Naive thymus-derived CD8-positive, alpha-beta T cell (primary cell): ENCODE results near the gene AEBP2. TPM values are rescaled to one million over a fixed set of nuclear protein-coding genes. Genes with fewer than 3 reads are reported as not detected.
"Not testable (repeated sequence)": the region's sequence is repeated elsewhere in the genome, so short reads cannot be mapped to it uniquely, and the experiment has no call there.

Experiments
- ATAC-seq, 2 donors: fragments of 150-1000 bp; cut with Tn5 transposase in 1 of 2; sonication (Bioruptor Pico), chemical (Tn5 transposase) in 1 of 2; 1 replicate in 1 of 2; 2 replicates in 1 of 2; pipeline ENCODE4 v1.10.0; 2021; ENCODE audit warnings: mild to moderate bottlenecking in 2 of 2, moderate library complexity in 2 of 2
- POLR2A ChIA-PET: fragments of 350-600 bp; sonication (Branson Sonifier 250); formaldehyde crosslinking; loops from one replicate; lab custom pipeline; 2021; ENCODE audit warnings: antibody characterized with exemption; lab: Charles Lee
- DNase-seq, 10 donors: peaks; one replicate each; pipeline versions ENCODE4 v3.0.0 to v3.0.0-alpha.2; 2020 to 2022
- H3K27ac Mint-ChIP-seq, 10 donors: one replicate each; pipeline ENCODE4 v1.8.0; 2020 to 2022; ENCODE audit warnings: mild to moderate bottlenecking in 10 of 10, mixed read lengths in 10 of 10, moderate library complexity in 4 of 10, inconsistent platforms in 1 of 10
- H3K27me3 Mint-ChIP-seq, 5 donors: one replicate each; pipeline ENCODE4 v1.8.0; 2021 to 2022; ENCODE audit warnings: mixed read lengths in 5 of 5
- H3K36me3 Mint-ChIP-seq, 3 donors: one replicate each; pipeline ENCODE4 v1.8.0; 2020 to 2022; ENCODE audit warnings: mixed read lengths in 3 of 3, mild to moderate bottlenecking in 2 of 3, inconsistent platforms in 1 of 3
- H3K4me1 Mint-ChIP-seq, 4 donors: one replicate each; pipeline ENCODE4 v1.8.0; 2021 to 2022; ENCODE audit warnings: mixed read lengths in 4 of 4
- H3K4me3 Mint-ChIP-seq, 10 donors: one replicate each; pipeline ENCODE4 v1.8.0; 2020 to 2022; ENCODE audit warnings: mild to moderate bottlenecking in 10 of 10, mixed read lengths in 10 of 10, moderate library complexity in 6 of 10, inconsistent platforms in 1 of 10
- H3K9me3 Mint-ChIP-seq, 9 donors: one replicate each; pipeline ENCODE4 v1.8.0; 2020 to 2022; ENCODE audit warnings: mixed read lengths in 9 of 9, mild to moderate bottlenecking in 3 of 9, inconsistent platforms in 1 of 9, moderate library complexity in 1 of 9
- polyA plus RNA-seq, 3 donors: library from polyadenylated mRNA; unstranded; fragments of 300-500 nt; fragmentation: Illumina TruSeq; gene quantifications; one replicate each; pipeline ENCODE4 v1.2.3, GENCODE V29; 2021
- total RNA-seq, 8 experiments: library from RNA in 2 of 8; stranded (reverse) in 2 of 8; gene quantifications; one replicate each; pipeline ENCODE4 v1.2.3 and lab custom pipeline; 2021 to 2026

AEBP2 gene
- total and polyA plus RNA-seq, 5 experiments from 2014 or later, result 8.5 to 66.4 (median 15.5) TPM

DNA sequence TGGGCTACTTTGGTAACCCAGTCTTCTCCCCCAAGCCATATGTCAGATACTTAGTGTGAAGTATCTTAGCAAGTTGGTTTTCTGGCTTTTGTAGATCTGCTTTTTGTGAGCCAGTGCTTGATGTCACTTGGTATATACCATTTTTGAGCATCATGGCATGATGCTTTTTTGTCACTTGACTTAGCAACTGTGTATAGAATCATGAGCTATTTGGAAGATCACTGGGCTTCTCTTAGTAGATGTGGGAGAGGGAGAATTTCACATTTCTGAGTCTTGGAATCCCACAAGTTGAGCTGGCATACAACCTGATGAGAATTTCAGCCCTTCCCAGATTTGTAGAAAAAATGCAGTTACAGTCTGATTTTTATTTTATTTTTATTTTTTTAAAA, 24.9 kb downstream of the AEBP2 start:
- peak overlapping the region in 1 of 10 donors; percentile 84 for H3K27ac Mint-ChIP-seq
- no peak for ATAC-seq
- POLR2A ChIA-PET, result no interaction called here
- H3K9me3 Mint-ChIP-seq, result no peaks in the 10 kb centered on the region
- peaks cover 7 to 64% (median 35%) of the 10 kb centered on the region in 3 donors for H3K36me3 Mint-ChIP-seq
- H3K4me1 Mint-ChIP-seq, result peaks cover 13 to 37% (median 32%) of the 10 kb centered on the region in 4 donors
- no peak overlapping the region for H3K4me3 Mint-ChIP-seq
- no peak for DNase-seq
- H3K27me3 Mint-ChIP-seq, result no peaks in the 10 kb centered on the region

DNA sequence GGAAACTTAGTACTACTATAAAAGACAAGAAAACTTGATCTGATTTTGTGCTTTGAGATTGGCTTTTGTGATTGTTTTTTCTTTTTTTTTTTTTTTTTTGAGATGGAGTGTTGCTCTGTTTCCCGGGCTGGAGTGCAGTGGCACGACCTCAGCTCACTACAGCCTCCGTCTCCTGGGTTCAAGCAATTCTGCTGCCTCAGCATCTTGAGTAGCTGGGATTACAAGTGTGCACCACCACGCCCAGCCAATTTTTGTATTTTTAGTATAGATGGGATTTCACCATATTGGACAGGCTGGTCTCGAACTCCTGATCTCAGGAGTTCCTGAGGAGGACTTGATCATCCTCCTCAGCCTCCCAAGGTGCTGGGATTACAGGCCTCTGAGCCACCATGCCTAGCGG, 26.4 kb downstream of the AEBP2 start:
- Mint-ChIP-seq H3K4me1 (peaks cover 15 to 33% (median 25%) of the 10 kb centered on the region in 4 donors), H3K9me3 (no peaks in the 10 kb centered on the region), H3K27me3 (no peaks in the 10 kb centered on the region), H3K27ac (peak overlapping the region in 4 of 10 donors; percentile 35 to 87 (median 67)), H3K4me3 (no peak overlapping the region), H3K36me3 (peaks cover 7 to 79% (median 45%) of the 10 kb centered on the region in 3 donors)
- ATAC-seq, result no peak
- DNase-seq, result no peak
- POLR2A ChIA-PET, result no interaction called here

DNA sequence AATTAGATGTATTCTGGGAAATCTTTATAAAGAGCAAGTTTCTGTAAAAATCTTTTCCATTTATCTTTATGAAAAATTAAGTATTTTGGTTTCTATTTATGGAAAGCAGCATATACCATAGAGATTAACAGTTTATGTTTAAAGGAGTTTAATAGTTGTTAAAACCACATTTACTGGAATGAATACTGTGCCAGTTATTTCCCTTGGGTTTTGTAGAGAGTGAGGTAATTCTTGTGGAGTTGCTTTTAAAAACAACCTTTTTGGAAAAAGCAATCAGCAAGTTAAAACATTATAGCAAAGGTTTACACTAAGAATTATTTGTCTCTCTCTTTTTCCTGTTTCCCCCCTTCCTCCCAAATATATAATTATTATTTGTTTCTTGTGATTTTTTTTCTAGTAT, 34.9 kb downstream of the AEBP2 start:
- Mint-ChIP-seq H3K27me3 (no peaks in the 10 kb centered on the region), H3K27ac (peak overlapping the region in 1 of 10 donors; percentile 45), H3K36me3 (peaks cover 33 to 90% (median 69%) of the 10 kb centered on the region in 3 donors), H3K4me3 (no peak overlapping the region), H3K4me1 (peaks cover 27 to 58% (median 52%) of the 10 kb centered on the region in 4 donors), H3K9me3 (peaks cover 0 to 23% (median 10%) of the 10 kb centered on the region in 9 donors)
- DNase-seq (no peak), ATAC-seq (no peak)
- POLR2A ChIA-PET, result no interaction called here

DNA sequence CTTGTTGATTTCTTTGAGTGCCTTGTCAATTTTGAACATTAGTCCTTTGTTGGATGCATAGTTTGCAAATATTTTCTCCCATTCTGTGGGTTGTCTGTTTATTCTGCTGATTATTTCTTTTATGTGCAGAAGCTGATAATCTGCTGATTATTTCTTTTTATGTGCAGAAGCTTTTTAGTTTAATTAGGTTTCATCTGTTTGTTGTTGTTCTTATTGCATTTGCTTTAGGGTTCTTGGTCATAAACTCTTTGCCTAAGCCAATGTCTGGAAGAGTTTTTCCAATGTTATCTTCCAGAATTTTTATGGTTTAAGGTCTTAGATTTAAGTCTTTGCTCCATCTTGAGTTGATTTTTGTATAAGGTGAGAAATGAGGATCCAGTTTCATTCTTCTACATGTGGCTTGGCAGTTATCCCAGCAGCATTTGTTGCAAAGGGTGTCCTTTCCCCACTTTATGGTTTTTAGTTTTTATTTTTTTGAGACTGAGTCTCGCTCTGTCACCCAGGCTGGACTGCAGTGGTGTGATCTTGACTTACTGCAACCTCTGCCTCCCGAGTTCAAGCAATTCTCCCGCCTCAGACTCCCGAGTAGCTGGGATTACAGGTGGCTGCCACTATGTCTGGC, 36.7 kb downstream of the AEBP2 start:
- H3K4me3 Mint-ChIP-seq, DNase-seq, POLR2A ChIA-PET, H3K27me3 Mint-ChIP-seq, ATAC-seq: not testable (repeated sequence)
- H3K27ac Mint-ChIP-seq, result peak overlapping the region in 4 of 10 donors; percentile 11 to 33 (median 14)
- peaks cover 23 to 52% (median 48%) of the 10 kb centered on the region in 4 donors for H3K4me1 Mint-ChIP-seq
- H3K36me3 Mint-ChIP-seq, result peaks cover 44 to 89% (median 74%) of the 10 kb centered on the region in 3 donors
- peaks cover 0 to 40% (median 19%) of the 10 kb centered on the region in 9 donors for H3K9me3 Mint-ChIP-seq

DNA sequence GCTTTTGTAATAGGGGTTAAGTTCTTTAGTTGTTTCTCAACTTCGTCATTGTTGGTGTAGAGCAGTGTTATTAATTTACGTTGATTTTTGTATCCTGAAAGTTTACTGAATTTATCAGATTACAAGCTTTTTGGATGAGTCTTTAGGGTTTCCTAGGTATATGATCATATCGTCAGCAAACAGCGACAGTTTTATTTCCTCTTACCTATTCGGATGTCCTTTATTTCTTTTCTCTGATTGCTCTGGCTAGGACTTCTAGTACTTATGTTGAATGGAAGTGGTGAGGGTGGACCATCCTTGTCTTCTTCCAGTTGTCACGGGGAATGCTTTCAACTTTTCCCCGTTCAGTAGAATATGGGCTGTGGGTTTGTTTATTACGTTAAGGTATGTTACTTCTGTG, 37.8 kb downstream of the AEBP2 start:
- H3K27ac Mint-ChIP-seq, result peak overlapping the region in 4 of 10 donors; percentile 13 to 71 (median 54)
- H3K4me1 Mint-ChIP-seq, result peaks cover 27 to 56% (median 50%) of the 10 kb centered on the region in 4 donors
- DNase-seq (no peak), ATAC-seq (no peak)
- peak overlapping the region in 2 of 10 donors; percentile 3 to 15 for H3K4me3 Mint-ChIP-seq
- H3K9me3 Mint-ChIP-seq, result peaks cover 0 to 51% (median 19%) of the 10 kb centered on the region in 9 donors
- peaks cover 45 to 93% (median 83%) of the 10 kb centered on the region in 3 donors for H3K36me3 Mint-ChIP-seq
- H3K27me3 Mint-ChIP-seq, result no peaks in the 10 kb centered on the region
- POLR2A ChIA-PET, result no interaction called here

DNA sequence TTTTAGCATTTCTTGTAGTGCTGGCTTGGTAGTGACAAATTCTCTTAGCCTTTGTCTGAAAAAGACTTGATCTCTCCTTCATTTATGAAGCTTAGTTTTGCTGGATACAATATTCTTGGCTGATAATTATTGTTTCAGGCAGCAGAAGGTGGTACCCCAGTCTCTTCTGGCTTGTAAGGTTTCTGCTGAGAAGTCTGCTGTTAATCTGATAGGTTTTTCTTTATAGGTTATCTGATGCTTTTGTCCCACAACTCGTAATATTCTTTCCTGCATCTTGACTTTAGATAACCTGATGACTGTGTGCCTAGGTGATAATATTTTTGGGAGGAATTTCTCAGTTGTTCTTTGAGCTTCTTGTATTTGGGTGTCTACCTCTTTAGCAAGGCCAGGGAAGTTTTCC, 41.2 kb downstream of the AEBP2 start:
- Mint-ChIP-seq H3K27ac (peak overlapping the region in 2 of 10 donors; percentile 48 to 56), H3K36me3 (peaks cover 42 to 86% (median 66%) of the 10 kb centered on the region in 3 donors), H3K4me1 (peaks cover 39 to 77% (median 68%) of the 10 kb centered on the region in 4 donors), H3K27me3 (no peaks in the 10 kb centered on the region), H3K9me3 (peaks cover 0 to 51% (median 19%) of the 10 kb centered on the region in 9 donors), H3K4me3 (peak overlapping the region in 1 of 10 donors; percentile 20)
- ATAC-seq, result no peak
- no peak for DNase-seq
- POLR2A ChIA-PET, result interaction anchor here (1.4 kb wide), 1 partner anchor 41 kb away, joined by 3 read pairs; no protein-coding TSS in a partner anchor

DNA sequence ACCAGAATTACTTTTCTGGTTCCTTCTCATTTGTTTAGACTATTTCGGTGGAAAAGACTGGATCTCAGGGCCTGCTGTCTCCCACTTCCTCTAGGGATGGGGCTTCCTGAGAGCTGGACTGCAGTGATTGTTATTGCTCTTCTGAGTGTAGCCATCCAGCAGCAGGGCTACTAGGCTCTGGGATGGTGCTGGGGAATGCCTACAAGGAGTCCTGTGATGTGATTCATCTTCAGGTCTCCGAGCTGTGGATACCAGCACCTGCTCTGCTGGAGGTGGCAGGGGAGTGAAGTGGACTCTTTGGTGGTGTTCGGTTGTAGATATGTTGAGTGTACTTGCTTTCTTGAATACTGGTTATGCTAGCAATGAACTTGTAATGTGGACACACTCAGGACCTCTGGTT, 42.7 kb downstream of the AEBP2 start:
- H3K9me3 Mint-ChIP-seq, result peaks cover 0 to 50% (median 19%) of the 10 kb centered on the region in 9 donors
- peak overlapping the region; percentile 29 to 92 (median 82) for H3K27ac Mint-ChIP-seq
- peaks cover 36 to 84% (median 54%) of the 10 kb centered on the region in 3 donors for H3K36me3 Mint-ChIP-seq
- no peak for DNase-seq
- H3K4me3 Mint-ChIP-seq, result peak overlapping the region in 9 of 10 donors; percentile 50 to 75 (median 70)
- POLR2A ChIA-PET, result interaction anchor here (0.6 kb wide), 1 partner anchor 77 kb away, joined by 5 read pairs; no protein-coding TSS in a partner anchor
- H3K4me1 Mint-ChIP-seq, result peaks cover 35 to 77% (median 68%) of the 10 kb centered on the region in 4 donors
- no peaks in the 10 kb centered on the region for H3K27me3 Mint-ChIP-seq
- ATAC-seq, result no peak

DNA sequence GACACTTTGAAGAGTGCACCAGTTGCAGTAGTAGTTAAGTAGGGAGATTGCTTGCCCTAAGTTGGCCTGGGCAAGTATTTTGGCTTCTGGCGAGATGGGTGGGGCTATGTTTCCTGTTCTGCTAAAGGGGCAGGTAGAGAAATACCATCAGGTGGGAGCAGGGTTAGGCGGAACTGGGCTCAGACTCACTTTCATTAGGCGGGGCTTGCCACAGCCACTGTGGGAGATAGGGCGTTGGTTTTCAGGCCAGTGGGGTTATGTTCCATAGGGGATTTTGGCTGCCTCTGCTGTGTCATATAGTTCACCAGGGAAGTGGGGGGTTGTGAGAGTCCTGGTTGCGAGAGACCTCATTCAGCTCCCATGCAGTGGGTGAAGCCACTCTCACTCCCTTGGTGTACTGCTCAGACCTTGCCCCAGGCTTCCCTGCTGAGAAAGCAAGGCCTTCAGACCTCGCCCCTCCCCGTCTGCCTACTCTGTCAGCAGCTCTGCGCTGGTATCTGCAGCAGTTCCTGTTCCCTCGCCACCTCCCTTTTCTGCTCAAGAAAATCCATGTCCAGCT, 43.3 kb downstream of the AEBP2 start:
- H3K36me3 Mint-ChIP-seq, result peaks cover 30 to 82% (median 48%) of the 10 kb centered on the region in 3 donors
- DNase-seq (peak in 5 of 10 donors; percentile 5 to 29 (median 14)), ATAC-seq (peak; percentile 66 to 76)
- POLR2A ChIA-PET, result interaction anchor here (0.6 kb wide), 1 partner anchor 78 kb away, joined by 5 read pairs; no protein-coding TSS in a partner anchor
- H3K4me1 Mint-ChIP-seq, result peaks cover 31 to 73% (median 62%) of the 10 kb centered on the region in 4 donors
- peak overlapping the region in 9 of 10 donors; percentile 34 to 75 (median 70) for H3K4me3 Mint-ChIP-seq
- peak overlapping the region; percentile 29 to 92 (median 82) for H3K27ac Mint-ChIP-seq
- peaks cover 0 to 44% (median 14%) of the 10 kb centered on the region in 9 donors for H3K9me3 Mint-ChIP-seq
- no peaks in the 10 kb centered on the region for H3K27me3 Mint-ChIP-seq

DNA sequence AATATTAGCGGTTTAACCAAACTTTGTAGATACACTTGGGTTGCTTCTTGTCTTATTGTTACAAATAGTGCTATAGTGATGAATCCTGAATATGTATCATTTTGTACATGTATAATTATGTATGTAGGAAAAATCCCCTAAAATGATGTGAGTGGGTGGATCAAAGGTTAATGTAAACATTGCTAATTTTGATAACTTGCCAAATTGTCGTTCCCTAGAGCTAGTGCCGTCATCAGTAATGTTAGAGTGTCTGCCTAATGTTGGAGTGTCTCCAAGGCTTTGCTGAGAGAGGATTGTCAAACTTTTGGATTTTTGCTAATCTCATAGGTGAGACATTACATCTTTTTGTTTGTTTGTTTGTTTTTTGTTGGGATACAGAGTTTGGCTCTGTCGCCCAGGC, 44.4 kb downstream of the AEBP2 start:
- Mint-ChIP-seq H3K4me3 (peak overlapping the region in 8 of 10 donors; percentile 35 to 75 (median 57)), H3K27me3 (no peaks in the 10 kb centered on the region), H3K9me3 (peaks cover 0 to 33% (median 10%) of the 10 kb centered on the region in 9 donors), H3K36me3 (peaks cover 20 to 78% (median 37%) of the 10 kb centered on the region in 3 donors), H3K27ac (peak overlapping the region; percentile 4 to 92 (median 80)), H3K4me1 (peaks cover 25 to 72% (median 58%) of the 10 kb centered on the region in 4 donors)
- ATAC-seq (no peak), DNase-seq (no peak)
- POLR2A ChIA-PET, result no interaction called here

DNA sequence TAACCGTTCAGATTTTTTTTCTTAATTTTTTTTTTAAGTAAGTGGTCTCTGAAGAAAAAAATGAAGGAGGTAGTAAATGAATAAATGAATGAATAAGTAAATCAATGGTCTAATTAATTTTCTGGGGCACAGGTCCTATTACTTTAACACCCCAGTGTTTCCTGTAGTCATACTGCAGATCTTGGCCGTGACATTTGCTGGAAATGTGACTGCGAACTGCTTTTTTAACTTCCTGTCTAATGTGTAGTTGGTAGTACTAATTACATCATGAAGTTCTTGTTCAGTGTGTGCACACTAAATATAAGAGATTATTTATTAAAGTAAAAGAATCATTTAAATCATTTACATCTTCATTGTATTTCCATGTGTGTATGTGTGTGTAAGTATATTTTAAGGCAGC, 45.4 kb downstream of the AEBP2 start:
- DNase-seq (peak in 1 of 10 donors; percentile 12), ATAC-seq (no peak)
- H3K4me1 Mint-ChIP-seq, result peaks cover 25 to 82% (median 61%) of the 10 kb centered on the region in 4 donors
- H3K4me3 Mint-ChIP-seq, result peak overlapping the region in 2 of 10 donors; percentile 11 to 42
- peaks cover 0 to 23% (median 8%) of the 10 kb centered on the region in 9 donors for H3K9me3 Mint-ChIP-seq
- H3K27me3 Mint-ChIP-seq, result no peaks in the 10 kb centered on the region
- POLR2A ChIA-PET, result no interaction called here
- H3K36me3 Mint-ChIP-seq, result peaks cover 12 to 78% (median 29%) of the 10 kb centered on the region in 3 donors
- peak overlapping the region in 8 of 10 donors; percentile 11 to 63 (median 35) for H3K27ac Mint-ChIP-seq

DNA sequence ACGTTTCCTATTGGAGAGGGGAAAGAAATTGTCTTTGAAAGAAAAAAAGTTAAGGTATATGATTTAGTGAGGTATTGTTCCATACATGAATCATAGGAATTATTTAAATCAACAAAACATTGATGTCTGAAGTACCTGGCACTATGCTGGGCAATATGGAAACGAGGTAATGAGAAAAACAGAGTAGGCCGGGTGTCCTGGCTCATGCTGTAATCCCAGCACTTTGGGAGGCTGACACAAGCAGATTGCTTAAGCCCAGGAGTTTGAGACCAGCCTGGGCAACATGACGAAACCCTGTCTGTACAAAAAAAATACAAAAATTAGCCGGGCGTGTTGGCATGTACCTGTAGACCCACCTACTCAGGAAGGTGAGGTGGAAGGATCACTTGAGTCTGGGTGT, 45.9 kb downstream of the AEBP2 start:
- Mint-ChIP-seq H3K27ac (peak overlapping the region; percentile 0 to 63 (median 27)), H3K4me3 (peak overlapping the region in 7 of 10 donors; percentile 4 to 52 (median 16)), H3K4me1 (peaks cover 25 to 85% (median 63%) of the 10 kb centered on the region in 4 donors), H3K36me3 (peaks cover 12 to 75% (median 24%) of the 10 kb centered on the region in 3 donors), H3K9me3 (peaks cover 0 to 18% (median 7%) of the 10 kb centered on the region in 9 donors), H3K27me3 (no peaks in the 10 kb centered on the region)
- no peak for ATAC-seq
- DNase-seq, result no peak
- POLR2A ChIA-PET, result interaction anchor here (0.7 kb wide), 1 partner anchor 408 kb away, joined by 4 read pairs; no protein-coding TSS in a partner anchor

DNA sequence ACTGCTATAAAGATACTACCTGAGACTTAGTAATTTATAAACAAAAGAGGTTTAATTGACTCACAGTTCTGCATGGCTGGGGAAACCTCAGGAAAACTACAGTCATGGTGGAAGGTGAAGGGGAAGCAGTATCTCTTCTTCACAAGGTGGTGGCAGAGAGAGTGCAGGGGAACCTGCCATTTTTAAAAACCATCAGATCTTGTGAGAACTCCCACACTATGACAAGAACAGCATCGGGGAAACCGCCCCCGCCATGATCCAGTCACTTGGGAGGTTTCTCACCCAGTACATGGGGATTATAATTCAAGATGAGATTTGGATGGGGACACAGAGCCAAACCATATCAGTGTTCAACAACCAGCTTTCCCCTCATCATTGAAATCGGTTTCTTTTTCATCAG, 49.9 kb downstream of the AEBP2 start:
- Mint-ChIP-seq H3K9me3 (no peaks in the 10 kb centered on the region), H3K27me3 (no peaks in the 10 kb centered on the region), H3K36me3 (peaks cover 0 to 61% (median 6%) of the 10 kb centered on the region in 3 donors), H3K27ac (peak overlapping the region in 2 of 10 donors; percentile 20 to 37), H3K4me1 (peaks cover 12 to 66% (median 52%) of the 10 kb centered on the region in 4 donors), H3K4me3 (no peak overlapping the region)
- POLR2A ChIA-PET, result no interaction called here
- no peak for ATAC-seq
- DNase-seq, result no peak
